OCI-LY7 (cell line): Measurements from ENCODE around the gene EP400. TPM values are rescaled to one million over a fixed set of nuclear protein-coding genes. Genes with fewer than 3 reads are reported as not detected.

Experiments used
- BruUV-seq: library from RNA; stranded (reverse); fragments of 400-500 nt; replicated peaks from 2 replicates; lab custom pipeline; 2021; lab: Mats Ljungman, UMichigan
- CTCF ChIA-PET: fragments of 300-600 bp; sonication (Branson Sonifier 250); formaldehyde crosslinking; loops from one replicate; lab custom pipeline; 2022; ENCODE audit warnings: antibody characterized with exemption; ENCODE audit not compliant: unreplicated experiment; lab: Charles Lee
- POLR2A ChIA-PET: fragments of 300-600 bp; sonication (Branson Sonifier 250); formaldehyde crosslinking; loops from one replicate; lab custom pipeline; 2022; ENCODE audit warnings: antibody characterized with exemption; lab: Charles Lee
- DNase-seq: peaks from one replicate; pipeline ENCODE4 v3.0.0-alpha.2; 2015; ENCODE audit warnings: low spot score
- H2AFZ ChIP-seq: fragments of 200-600 bp; sonication (generic), shearing (Covaris generic); 2 replicates; pipeline ENCODE4 v1.6.1; 2014; ENCODE audit warnings: mild to moderate bottlenecking, antibody characterized with exemption, low read length, moderate library complexity
- H3K27ac ChIP-seq: fragments of 200-600 bp; sonication (generic); 2 replicates; pipeline ENCODE4 v1.5.1; 2014; ENCODE audit warnings: mixed run types, low read depth, mild to moderate bottlenecking, moderate library complexity, low read length, inconsistent platforms; ENCODE audit not compliant: poor library complexity, severe bottlenecking
- H3K36me3 ChIP-seq: fragments of 200-600 bp; sonication (generic); 2 replicates; pipeline ENCODE4 v1.6.1; 2014; ENCODE audit warnings: mild to moderate bottlenecking, antibody characterized with exemption, low read length, moderate library complexity, mixed read lengths; ENCODE audit not compliant: insufficient read depth
- H3K4me1 ChIP-seq: fragments of 200-600 bp; sonication (generic); 2 replicates; pipeline ENCODE4 v1.5.1; 2014; ENCODE audit warnings: mild to moderate bottlenecking, low read length; ENCODE audit not compliant: insufficient read depth, poor library complexity, severe bottlenecking
- H3K4me2 ChIP-seq: fragments of 200-600 bp; sonication (generic); 2 replicates; pipeline ENCODE4 v1.6.1; 2014; ENCODE audit warnings: mild to moderate bottlenecking, low read length
- H3K4me3 ChIP-seq: fragments of 200-600 bp; sonication (generic); 2 replicates; pipeline ENCODE4 v1.5.1; 2014; ENCODE audit warnings: mild to moderate bottlenecking, low read depth, low read length; ENCODE audit not compliant: poor library complexity, severe bottlenecking
- H3K79me2 ChIP-seq: fragments of 200-600 bp; sonication (generic); 2 replicates; pipeline ENCODE4 v1.6.1; 2016; ENCODE audit warnings: low read depth, mild to moderate bottlenecking, low read length, moderate library complexity, mixed read lengths; ENCODE audit not compliant: insufficient read depth
- H3K9me2 ChIP-seq: fragments of 200-600 bp; sonication (generic); 2 replicates; pipeline ENCODE4 v1.6.1; 2016; ENCODE audit warnings: mild to moderate bottlenecking, low read length, mixed read lengths; ENCODE audit not compliant: insufficient read depth
- H3K9me3 ChIP-seq: fragments of 200-600 bp; sonication (generic); 2 replicates; pipeline ENCODE4 v1.6.1; 2014; ENCODE audit warnings: mild to moderate bottlenecking, mixed run types, low read length, mixed read lengths
- H4K20me1 ChIP-seq: fragments of 200-600 bp; sonication (generic); 2 replicates; pipeline ENCODE4 v1.6.1; 2014; ENCODE audit warnings: mild to moderate bottlenecking, antibody characterized with exemption, low read length, moderate library complexity, mixed read lengths; ENCODE audit not compliant: insufficient read depth
- EZH2phosphoT487 ChIP-seq: fragments of 200-600 bp; sonication (generic); IDR thresholded peaks from 2 replicates; pipeline ENCODE4 v1.6.1; 2018; ENCODE audit warnings: low read depth, borderline replicate concordance, mild to moderate bottlenecking, mixed run types, antibody characterized with exemption, low read length, moderate library complexity, mixed read lengths
- intact Hi-C: fragments of 100-400 bp; cut with micrococcal nuclease; formaldehyde crosslinking; loops from one replicate; pipeline ENCODE4 v1.10.0; 2022; ENCODE audit not compliant: unreplicated experiment
- total RNA-seq, 2 experiments: library from RNA; depleted of rRNA in 1 of 2; stranded (reverse); fragments of >200 nt in 1 of 2; shearing (Covaris generic) in 1 of 2; gene quantifications; 2 replicates each; pipeline ENCODE4 v1.2.3, GENCODE V29; 2014 to 2022
- TF ChIP-seq, protein P1 (sequence below): fragments of 200-600 bp; sonication (generic); conservative IDR thresholded peaks from 2 replicates; pipeline ENCODE4 v1.5.1; 2014; ENCODE audit warnings: mild to moderate bottlenecking, antibody characterized with exemption, low read length, moderate library complexity, mixed read lengths

EP400 gene
- total RNA-seq, 2 experiments from 2014 or later = 20.7 to 56.2 TPM

- BruUV-seq = no TSS peak
- Histone ChIP-seq H4K20me1 (no peaks in the 10 kb centered on the region), H3K9me3 (no peaks in the 10 kb centered on the region), H3K9me2 (no peaks in the 10 kb centered on the region), H3K27ac (no peak overlapping the region), H3K4me3 (no peak overlapping the region), H3K4me2 (no peak overlapping the region), H2AFZ (no peak overlapping the region), H3K4me1 (no peaks in the 10 kb centered on the region), H3K79me2 (no peaks in the 10 kb centered on the region), H3K36me3 (peaks cover 70% of the 10 kb centered on the region)
- POLR2A ChIA-PET = interaction anchor here (1.0 kb wide), 1 partner anchor 15 kb away, joined by 3 read pairs; the partner anchor contains the start of gene PUS1
- intact Hi-C loops = no loop called here
- no peak for TF ChIP-seq EZH2phosphoT487
- TF ChIP-seq, protein P1, sequence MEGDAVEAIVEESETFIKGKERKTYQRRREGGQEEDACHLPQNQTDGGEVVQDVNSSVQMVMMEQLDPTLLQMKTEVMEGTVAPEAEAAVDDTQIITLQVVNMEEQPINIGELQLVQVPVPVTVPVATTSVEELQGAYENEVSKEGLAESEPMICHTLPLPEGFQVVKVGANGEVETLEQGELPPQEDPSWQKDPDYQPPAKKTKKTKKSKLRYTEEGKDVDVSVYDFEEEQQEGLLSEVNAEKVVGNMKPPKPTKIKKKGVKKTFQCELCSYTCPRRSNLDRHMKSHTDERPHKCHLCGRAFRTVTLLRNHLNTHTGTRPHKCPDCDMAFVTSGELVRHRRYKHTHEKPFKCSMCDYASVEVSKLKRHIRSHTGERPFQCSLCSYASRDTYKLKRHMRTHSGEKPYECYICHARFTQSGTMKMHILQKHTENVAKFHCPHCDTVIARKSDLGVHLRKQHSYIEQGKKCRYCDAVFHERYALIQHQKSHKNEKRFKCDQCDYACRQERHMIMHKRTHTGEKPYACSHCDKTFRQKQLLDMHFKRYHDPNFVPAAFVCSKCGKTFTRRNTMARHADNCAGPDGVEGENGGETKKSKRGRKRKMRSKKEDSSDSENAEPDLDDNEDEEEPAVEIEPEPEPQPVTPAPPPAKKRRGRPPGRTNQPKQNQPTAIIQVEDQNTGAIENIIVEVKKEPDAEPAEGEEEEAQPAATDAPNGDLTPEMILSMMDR = no peak
- CTCF ChIA-PET = no interaction called here
- no peak for DNase-seq
These were observed 5.9 kb upstream of the EP400 start for GRCh38 chr12:131943876-131944275.

GRCh38 chr12:131944601-131945251 is 5.0 kb upstream of the EP400 start:
- CTCF ChIA-PET = no interaction called here
- H3K9me3 ChIP-seq = no peaks in the 10 kb centered on the region
- DNase-seq = no peak
- H3K36me3 ChIP-seq = peaks cover 61% of the 10 kb centered on the region
- no peak overlapping the region for H3K4me2 ChIP-seq
- TF ChIP-seq EZH2phosphoT487 = no peak
- TF ChIP-seq, protein P1 = no peak
- H3K79me2 ChIP-seq = no peaks in the 10 kb centered on the region
- POLR2A ChIA-PET = no interaction called here
- H3K4me3 ChIP-seq = no peak overlapping the region
- intact Hi-C loops = no loop called here
- BruUV-seq = no TSS peak
- no peaks in the 10 kb centered on the region for H4K20me1 ChIP-seq
- H3K4me1 ChIP-seq = no peaks in the 10 kb centered on the region
- no peaks in the 10 kb centered on the region for H3K9me2 ChIP-seq
- no peak overlapping the region for H3K27ac ChIP-seq
- H2AFZ ChIP-seq = no peak overlapping the region

DNA sequence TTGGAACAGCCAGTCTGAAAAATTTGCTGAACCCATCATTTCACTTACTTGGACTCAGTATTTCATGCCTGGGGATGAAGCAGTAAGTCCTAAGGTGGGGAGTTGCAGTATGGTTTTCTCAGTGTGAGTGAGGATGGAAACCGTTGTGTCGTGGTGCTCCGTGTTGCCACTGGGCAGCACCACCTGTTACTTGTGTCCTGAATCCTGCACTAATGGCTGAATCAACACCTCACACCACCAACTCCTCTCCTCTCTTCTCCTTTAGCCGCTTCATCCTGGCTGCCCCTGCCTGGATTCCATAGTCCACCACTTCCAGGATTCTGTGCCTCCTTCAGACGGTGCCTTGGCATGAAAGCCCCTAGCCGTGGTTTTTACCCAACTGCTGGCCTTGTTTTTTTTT is 3.0 kb upstream of the EP400 start:
- POLR2A ChIA-PET = no interaction called here
- intact Hi-C loops = no loop called here
- H3K9me2 ChIP-seq = no peaks in the 10 kb centered on the region
- H3K4me3 ChIP-seq = no peak overlapping the region
- CTCF ChIA-PET = no interaction called here
- H2AFZ ChIP-seq = no peak overlapping the region
- no peak for DNase-seq
- H3K9me3 ChIP-seq = no peaks in the 10 kb centered on the region
- no peak overlapping the region for H3K27ac ChIP-seq
- no TSS peak for BruUV-seq
- TF ChIP-seq, protein P1 = no peak
- no peak overlapping the region for H3K4me2 ChIP-seq
- peaks cover 18% of the 10 kb centered on the region for H3K79me2 ChIP-seq
- H4K20me1 ChIP-seq = no peaks in the 10 kb centered on the region
- H3K36me3 ChIP-seq = peaks cover 41% of the 10 kb centered on the region
- H3K4me1 ChIP-seq = peaks cover 5% of the 10 kb centered on the region
